ENCODE results near the gene LANCL3.
"Not testable (repeated sequence)": the region's sequence is repeated elsewhere in the genome, so short reads cannot be mapped to it uniquely, and the experiment has no call there.

The LANCL3 gene

GRCh38 chrX:37571426-37572107, at the start of gene LANCL3:
TSS of gene LANCL3 (plus strand) at chrX:37571661. CDS start at chrX:37571871, 210 bp downstream.
- DNase-seq (ENCODE audit: low read depth in 1 of 2, low spot score in 1 of 2) = not testable (repeated sequence)

DNA sequence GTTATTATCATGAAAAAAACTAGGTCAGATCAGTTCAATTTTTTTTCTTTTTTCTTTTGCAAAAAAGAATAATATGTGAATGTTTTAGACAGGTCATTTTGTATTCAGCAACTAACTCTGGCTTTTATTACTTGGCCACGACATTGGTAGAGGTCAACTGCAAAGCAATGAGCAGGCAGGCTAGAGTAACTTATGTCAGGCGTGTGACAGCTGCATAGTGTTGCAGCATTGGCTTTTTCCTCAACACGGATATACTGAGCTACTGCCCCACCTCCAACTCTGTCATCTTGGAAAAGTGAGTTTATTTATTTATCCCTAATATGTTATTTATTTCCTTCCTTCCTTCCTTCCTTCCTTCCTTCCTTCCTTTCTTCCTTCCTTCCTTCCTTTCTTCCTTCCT, 47.8 kb upstream of the LANCL3 start:
- not testable (repeated sequence) for DNase-seq (ENCODE audit: low read depth in 1 of 2, low spot score in 1 of 2)

DNA sequence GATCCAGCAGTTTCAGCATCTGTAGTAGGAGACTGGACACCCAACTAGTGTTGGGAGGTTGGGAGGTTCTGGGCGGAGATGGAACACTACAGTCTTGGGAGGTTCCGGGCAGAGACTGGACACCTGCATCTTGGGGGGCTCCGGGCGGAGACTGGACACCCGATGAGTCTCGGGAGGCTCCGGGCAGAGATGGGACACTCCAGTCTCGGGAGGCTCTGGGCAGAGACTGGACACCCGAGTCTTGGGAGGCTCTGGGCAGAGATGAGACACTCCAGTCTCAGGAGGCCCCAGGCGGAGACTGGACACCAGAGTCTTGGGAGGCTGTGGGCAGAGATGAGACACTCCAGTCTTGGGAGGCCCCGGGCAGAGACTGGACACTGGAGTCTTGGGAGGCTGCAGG, 29.5 kb upstream of the LANCL3 start:
- no peak for DNase-seq (ENCODE audit: low read depth in 1 of 2, low spot score in 1 of 2)

- DNase-seq (ENCODE audit: low read depth in 1 of 2, low spot score in 1 of 2) = no peak
Observed at GRCh38 chrX:37542791-37543190, 28.7 kb upstream of the LANCL3 start.

- DNase-seq (ENCODE audit: low read depth in 1 of 2, low spot score in 1 of 2) = no peak
Observed at GRCh38 chrX:37543324-37543723, 28.1 kb upstream of the LANCL3 start.

GRCh38 chrX:37544531-37544930, 26.9 kb upstream of the LANCL3 start:
- DNase-seq (ENCODE audit: low read depth in 1 of 2, low spot score in 1 of 2) = not testable (repeated sequence)

- no peak for DNase-seq (ENCODE audit: low read depth in 1 of 2, low spot score in 1 of 2)
Observed at GRCh38 chrX:37545066-37545465, 26.4 kb upstream of the LANCL3 start.

DNA sequence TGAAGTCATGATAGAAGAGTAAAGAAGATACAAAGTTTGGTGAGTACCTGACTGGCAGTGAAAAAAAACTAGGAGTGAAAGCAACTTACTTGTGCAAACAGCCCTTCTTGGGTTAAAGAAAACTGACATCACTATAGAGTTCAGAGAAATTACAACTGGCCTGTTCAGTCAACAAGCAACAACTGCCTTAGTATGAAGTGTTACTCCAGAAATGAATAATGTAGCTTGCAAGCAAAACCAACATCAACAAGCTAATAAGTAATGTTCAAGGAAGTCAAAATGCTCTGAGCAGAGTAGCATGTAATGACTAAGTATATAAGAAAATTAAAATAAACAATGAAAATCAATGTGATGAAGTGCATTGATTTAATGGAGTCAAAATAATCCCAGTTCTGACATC, 21.8 kb upstream of the LANCL3 start:
- DNase-seq (ENCODE audit: low read depth in 1 of 2, low spot score in 1 of 2) = not testable (repeated sequence)

GRCh38 chrX:37553476-37553875, 18.0 kb upstream of the LANCL3 start:
- no peak for DNase-seq (ENCODE audit: low read depth in 1 of 2, low spot score in 1 of 2)

- not testable (repeated sequence) for DNase-seq (ENCODE audit: low read depth in 1 of 2, low spot score in 1 of 2)
Observed at GRCh38 chrX:37565254-37565653, 6.2 kb upstream of the LANCL3 start.

DNA sequence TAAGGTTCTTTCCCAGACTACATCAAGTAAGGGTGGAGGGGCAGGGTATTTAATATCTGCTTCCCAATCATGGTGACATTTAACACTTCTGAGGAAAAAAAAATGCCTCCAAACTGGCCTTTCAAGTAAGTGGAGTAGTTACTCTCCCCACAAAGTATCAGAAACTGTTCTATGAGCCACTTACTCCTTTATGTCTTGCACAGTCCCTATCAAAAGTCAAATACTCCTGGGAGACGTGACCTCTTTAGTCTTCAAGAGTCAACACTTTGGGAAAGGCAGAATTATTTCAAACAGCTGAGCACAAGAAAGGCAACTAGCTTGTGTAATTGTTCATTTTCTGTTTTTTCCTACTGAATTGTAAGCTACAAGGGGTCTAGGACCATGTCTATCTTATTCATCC, 1.1 kb upstream of the LANCL3 start:
- DNase-seq (ENCODE audit: low read depth in 1 of 2, low spot score in 1 of 2) = not testable (repeated sequence)

DNA sequence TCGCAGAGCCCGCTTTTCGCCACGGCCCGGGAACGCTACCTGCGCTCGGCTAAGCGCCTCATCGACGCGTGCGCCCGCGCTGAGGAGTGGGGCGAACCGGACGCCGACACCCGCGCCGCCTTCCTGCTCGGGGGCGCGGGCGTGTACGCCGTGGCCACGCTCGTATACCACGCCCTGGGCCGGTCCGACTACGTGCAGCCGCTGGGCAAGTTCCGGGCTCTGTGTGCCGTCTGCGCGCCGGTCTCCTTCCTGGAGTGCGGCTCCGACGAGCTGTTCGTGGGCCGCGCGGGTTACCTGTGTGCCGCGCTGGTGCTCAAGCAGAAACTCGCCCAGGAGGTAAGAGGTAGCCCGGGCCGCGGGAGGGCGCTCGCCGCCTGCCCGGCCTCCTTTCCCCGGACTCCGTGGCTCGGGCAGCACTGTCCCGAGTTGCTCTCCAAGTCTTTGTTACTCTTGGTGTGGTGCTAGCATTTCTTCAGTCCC, 687 bp downstream of the LANCL3 start:
- not testable (repeated sequence) for DNase-seq (ENCODE audit: low read depth in 1 of 2, low spot score in 1 of 2)

GRCh38 chrX:37573121-37573520, 1.7 kb downstream of the LANCL3 start:
- not testable (repeated sequence) for DNase-seq (ENCODE audit: low read depth in 1 of 2, low spot score in 1 of 2)

GRCh38 chrX:37578045-37578444, 6.6 kb downstream of the LANCL3 start:
- no peak for DNase-seq (ENCODE audit: low read depth in 1 of 2, low spot score in 1 of 2)

- no peak for DNase-seq (ENCODE audit: low read depth in 1 of 2, low spot score in 1 of 2)
Observed at GRCh38 chrX:37580080-37580479, 8.6 kb downstream of the LANCL3 start.

- DNase-seq (ENCODE audit: low read depth in 1 of 2, low spot score in 1 of 2) = not testable (repeated sequence)
Observed at GRCh38 chrX:37587337-37587736, 15.9 kb downstream of the LANCL3 start.

DNA sequence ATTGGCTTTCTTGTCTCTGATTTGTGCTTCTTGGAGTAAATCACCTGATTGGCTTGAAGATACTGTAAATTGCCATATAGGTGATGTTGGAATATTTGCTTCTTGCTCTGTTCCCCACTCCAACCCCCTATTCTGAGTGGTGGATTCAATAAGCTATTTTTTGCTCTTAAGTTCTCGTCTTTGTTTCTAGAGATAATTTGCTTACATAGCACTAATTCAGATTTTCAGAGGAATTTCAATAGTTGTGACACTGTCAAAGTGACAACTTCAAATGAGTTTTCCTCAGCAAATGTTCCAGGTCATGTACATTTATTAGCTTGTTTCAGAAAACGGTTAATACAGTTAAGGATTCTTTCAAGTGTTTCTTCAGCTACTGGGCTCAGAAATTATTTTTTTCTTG, 18.6 kb downstream of the LANCL3 start:
- DNase-seq (ENCODE audit: low read depth in 1 of 2, low spot score in 1 of 2) = no peak

DNA sequence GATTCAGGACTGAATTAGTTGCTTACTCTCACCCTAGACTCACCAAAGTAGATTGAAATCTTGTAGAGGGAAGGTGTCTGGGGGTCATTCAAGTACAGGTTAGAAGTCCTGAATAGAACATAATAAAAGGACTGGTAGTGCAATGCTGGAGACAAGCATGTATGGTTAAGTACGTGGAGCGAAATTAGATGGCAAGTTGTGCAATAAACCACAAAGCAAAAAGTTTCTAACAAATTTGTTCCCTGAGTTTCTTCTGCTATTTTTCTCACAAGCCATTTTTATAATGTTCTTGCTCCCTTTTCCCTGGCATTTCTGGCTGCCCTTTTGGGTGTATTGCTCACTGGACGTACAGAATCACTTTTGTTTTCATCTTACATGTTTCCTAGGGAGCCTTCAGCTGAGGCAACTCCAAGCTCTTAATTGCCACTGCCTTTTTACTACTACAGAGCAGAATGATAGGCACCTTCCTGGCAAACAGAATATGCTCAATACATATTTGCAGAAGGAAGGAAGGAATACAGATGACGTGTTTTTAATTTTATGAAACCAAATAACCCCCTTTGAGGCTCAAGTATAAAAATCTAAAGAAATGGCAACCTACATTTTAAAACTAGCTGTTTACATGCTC, 23.4 kb downstream of the LANCL3 start:
- no peak for DNase-seq (ENCODE audit: low read depth in 1 of 2, low spot score in 1 of 2)

DNA sequence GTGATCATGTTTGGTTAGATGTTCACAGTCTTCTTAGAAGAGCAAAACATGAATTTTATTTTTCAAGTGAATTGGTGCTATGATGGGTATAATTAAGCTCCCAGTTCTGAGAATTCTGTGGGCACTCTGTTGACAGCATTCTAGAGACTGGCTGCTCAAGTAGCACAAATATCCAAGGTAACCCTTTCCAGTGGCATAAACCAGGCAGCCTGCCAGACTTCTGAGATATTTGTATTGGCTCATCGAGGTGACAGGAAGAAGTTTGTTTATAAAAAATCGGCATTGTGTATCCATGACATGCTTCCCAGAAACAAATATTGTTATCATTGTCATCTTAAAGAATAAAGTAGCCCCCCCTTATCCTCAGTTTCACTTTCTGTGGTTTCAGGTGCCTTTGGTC, 28.3 kb downstream of the LANCL3 start:
- no peak for DNase-seq (ENCODE audit: low read depth in 1 of 2, low spot score in 1 of 2)

- no peak for DNase-seq (ENCODE audit: low read depth in 1 of 2, low spot score in 1 of 2)
Observed at GRCh38 chrX:37603938-37604409, 32.5 kb downstream of the LANCL3 start.

- no peak for DNase-seq (ENCODE audit: low read depth in 1 of 2, low spot score in 1 of 2)
Observed at GRCh38 chrX:37607243-37607642, 35.8 kb downstream of the LANCL3 start.

- DNase-seq (ENCODE audit: low read depth in 1 of 2, low spot score in 1 of 2) = no peak
Observed at GRCh38 chrX:37608156-37608555, 36.7 kb downstream of the LANCL3 start.

DNA sequence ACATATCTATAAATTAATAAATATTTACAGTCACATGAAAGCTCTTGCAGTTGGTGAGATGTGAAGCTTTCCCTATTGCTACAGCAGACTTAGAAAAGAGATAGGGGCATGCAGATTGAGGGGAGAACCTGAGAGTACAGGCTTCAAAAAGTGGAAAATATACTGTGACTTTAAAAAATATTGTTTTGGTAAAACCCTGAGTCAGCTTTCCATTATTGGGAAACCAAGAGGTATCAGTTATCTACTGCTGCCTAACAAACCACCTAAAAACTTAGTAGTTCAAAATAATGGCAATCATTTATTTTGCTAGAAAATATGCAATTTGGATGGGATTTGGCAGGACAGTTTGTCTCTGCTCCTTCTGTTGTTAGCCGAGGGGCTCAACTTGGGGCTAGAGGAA, 38.3 kb downstream of the LANCL3 start:
- DNase-seq (ENCODE audit: low read depth in 1 of 2, low spot score in 1 of 2) = no peak
